ENCODE results near the gene RIPOR2. TPM values are rescaled to one million over a fixed set of nuclear protein-coding genes. Genes with fewer than 3 reads are reported as not detected.
"Not testable (repeated sequence)": the region's sequence is repeated elsewhere in the genome, so short reads cannot be mapped to it uniquely, and the experiment has no call there.

Gene RIPOR2
- polyA plus RNA-seq, 3 donors, result 154 to 181 (median 179) TPM

DNA sequence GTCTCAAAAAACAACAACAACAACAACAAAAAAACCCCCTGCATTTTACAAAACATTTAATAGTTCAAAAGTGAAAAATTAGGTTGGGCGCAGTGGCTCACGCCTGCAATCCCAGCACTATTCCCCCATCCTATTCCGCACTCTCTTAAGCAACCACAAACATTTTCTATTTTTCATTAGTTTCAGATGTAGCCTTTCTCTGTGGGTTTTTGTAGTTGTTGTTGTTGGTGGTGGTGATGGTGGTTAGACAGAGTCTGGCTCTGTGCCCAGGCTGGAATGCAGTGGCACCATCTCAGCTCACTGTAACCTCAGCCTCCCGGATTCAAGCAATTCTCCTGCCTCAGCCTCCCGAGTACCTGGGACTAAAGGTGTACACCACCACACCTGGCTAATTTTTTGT, 167.4 kb downstream of the RIPOR2 start:
- Histone ChIP-seq H3K79me2 (ENCODE audit: insufficient read depth, low read length) (no peaks in the 10 kb centered on the region), H3K4me1 (ENCODE audit: control insufficient read depth in 1 of 2, insufficient read depth in 2 of 2, low read length in 2 of 2) (no peaks in the 10 kb centered on the region), H3K9ac (ENCODE audit: insufficient read depth, low read length, poor library complexity, severe bottlenecking) (no peak overlapping the region), H3K9me3 (replicated peaks in 1 of 2; ENCODE audit: control insufficient read depth in 1 of 2, insufficient read depth in 1 of 2, low read length in 2 of 2) (no peaks in the 10 kb centered on the region), H3K4me2 (replicated peaks; ENCODE audit: extremely low read depth, low read length, poor library complexity, severe bottlenecking) (no peak overlapping the region), H3K27ac (ENCODE audit: low read depth in 1 of 2, low read length in 2 of 2) (no peak overlapping the region), H3K27me3 (ENCODE audit: control insufficient read depth in 2 of 2, insufficient read depth in 2 of 2, low read length in 2 of 2) (no peaks in the 10 kb centered on the region), H4K20me1 (ENCODE audit: insufficient read depth, low read length) (no peaks in the 10 kb centered on the region), H3K36me3 (replicated peaks in 1 of 2; ENCODE audit: control insufficient read depth in 1 of 2, insufficient read depth in 2 of 2, low read length in 2 of 2) (no peaks in the 10 kb centered on the region), H2AFZ (ENCODE audit: insufficient read depth, low read depth, low read length, poor library complexity, severe bottlenecking) (no peak overlapping the region), H3K4me3 (replicated peaks in 1 of 3; ENCODE audit: low read depth in 2 of 3, low read length in 3 of 3) (no peak overlapping the region)
- no peaks in the 10 kb centered on the region for H3K27me3 Mint-ChIP-seq (ENCODE audit: low read depth in 3 of 3)
- WGBS (ENCODE audit: insufficient coverage), result no CpG with 5 or more reads among the region's 5 CpGs
- H3K9me3 Mint-ChIP-seq, result no peaks in the 10 kb centered on the region
- H3K27ac Mint-ChIP-seq, result peak overlapping the region in 1 of 7 donors; percentile 46
- TF ChIP-seq, protein P1, sequence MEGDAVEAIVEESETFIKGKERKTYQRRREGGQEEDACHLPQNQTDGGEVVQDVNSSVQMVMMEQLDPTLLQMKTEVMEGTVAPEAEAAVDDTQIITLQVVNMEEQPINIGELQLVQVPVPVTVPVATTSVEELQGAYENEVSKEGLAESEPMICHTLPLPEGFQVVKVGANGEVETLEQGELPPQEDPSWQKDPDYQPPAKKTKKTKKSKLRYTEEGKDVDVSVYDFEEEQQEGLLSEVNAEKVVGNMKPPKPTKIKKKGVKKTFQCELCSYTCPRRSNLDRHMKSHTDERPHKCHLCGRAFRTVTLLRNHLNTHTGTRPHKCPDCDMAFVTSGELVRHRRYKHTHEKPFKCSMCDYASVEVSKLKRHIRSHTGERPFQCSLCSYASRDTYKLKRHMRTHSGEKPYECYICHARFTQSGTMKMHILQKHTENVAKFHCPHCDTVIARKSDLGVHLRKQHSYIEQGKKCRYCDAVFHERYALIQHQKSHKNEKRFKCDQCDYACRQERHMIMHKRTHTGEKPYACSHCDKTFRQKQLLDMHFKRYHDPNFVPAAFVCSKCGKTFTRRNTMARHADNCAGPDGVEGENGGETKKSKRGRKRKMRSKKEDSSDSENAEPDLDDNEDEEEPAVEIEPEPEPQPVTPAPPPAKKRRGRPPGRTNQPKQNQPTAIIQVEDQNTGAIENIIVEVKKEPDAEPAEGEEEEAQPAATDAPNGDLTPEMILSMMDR (IDR thresholded peaks at IDR 0.05), result no peak
- no peaks in the 10 kb centered on the region for H3K4me1 Mint-ChIP-seq
- intact Hi-C loops (cut with micrococcal nuclease), result loop anchor here in 1 of 2 donors (5.0 kb wide), 1 partner anchor 186 kb away; no protein-coding TSS in a partner anchor
- DNase-seq, result no peak
- H3K4me3 Mint-ChIP-seq, result no peak overlapping the region
- H3K36me3 Mint-ChIP-seq, result no peaks in the 10 kb centered on the region

DNA sequence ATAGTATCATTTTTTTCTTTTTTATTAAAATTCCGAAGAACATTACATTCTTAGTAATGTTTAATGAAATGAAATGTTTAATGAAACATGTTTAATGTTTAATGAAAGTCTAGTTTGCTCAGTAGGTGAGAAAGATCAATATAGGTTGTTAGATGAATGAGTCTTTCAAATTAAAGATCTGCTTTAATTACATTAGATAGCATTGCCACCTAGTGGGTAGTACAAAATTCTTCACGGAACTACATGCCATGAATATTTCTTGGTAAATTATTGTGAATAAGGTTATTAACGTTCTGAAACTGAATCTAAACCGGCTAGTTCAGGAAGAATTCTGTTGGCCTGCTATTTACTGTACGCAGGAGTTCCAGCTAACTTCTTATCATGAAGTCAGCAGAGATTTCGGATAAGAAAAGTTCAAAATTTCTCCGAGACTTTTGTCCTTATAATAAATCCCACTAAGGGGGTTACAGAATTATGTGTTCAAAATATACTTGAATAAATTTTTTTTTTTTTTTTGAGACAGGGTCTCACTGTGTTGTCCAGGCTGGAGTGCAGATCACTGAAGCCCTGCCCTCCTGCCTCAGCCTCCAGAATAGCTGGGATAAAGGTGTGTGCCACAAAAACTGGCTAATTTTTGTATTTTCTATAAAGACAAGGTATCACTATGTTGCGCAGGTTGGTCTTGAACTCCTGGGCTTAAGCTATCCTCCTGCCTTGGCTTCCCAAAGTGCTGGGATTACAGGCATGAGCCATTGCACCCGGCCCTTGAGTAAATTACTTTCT, 168.9 kb downstream of the RIPOR2 start:
- no peak overlapping the region for H3K27ac Mint-ChIP-seq
- TF ChIP-seq, protein P1 (IDR thresholded peaks at IDR 0.05), result peak; percentile 75
- no peaks in the 10 kb centered on the region for H3K4me1 ChIP-seq (ENCODE audit: control insufficient read depth in 1 of 2, insufficient read depth in 2 of 2, low read length in 2 of 2)
- intact Hi-C loops (cut with micrococcal nuclease), result loop anchor here in 1 of 2 donors (5.0 kb wide), 1 partner anchor 185 kb away; no protein-coding TSS in a partner anchor
- H3K36me3 ChIP-seq (replicated peaks in 1 of 2; ENCODE audit: control insufficient read depth in 1 of 2, insufficient read depth in 2 of 2, low read length in 2 of 2), result no peaks in the 10 kb centered on the region
- no peak overlapping the region for H3K4me2 ChIP-seq (replicated peaks; ENCODE audit: extremely low read depth, low read length, poor library complexity, severe bottlenecking)
- H3K79me2 ChIP-seq (ENCODE audit: insufficient read depth, low read length), result no peaks in the 10 kb centered on the region
- no peaks in the 10 kb centered on the region for H3K27me3 ChIP-seq (ENCODE audit: control insufficient read depth in 2 of 2, insufficient read depth in 2 of 2, low read length in 2 of 2)
- DNase-seq, result peak in 2 of 3 donors; percentile 50 to 76
- H3K27me3 Mint-ChIP-seq (ENCODE audit: low read depth in 3 of 3), result no peaks in the 10 kb centered on the region
- 33% methylated on average over 3 of the region's 9 CpGs for WGBS (ENCODE audit: insufficient coverage)
- H3K4me1 Mint-ChIP-seq, result peaks cover 1% of the 10 kb centered on the region
- H3K4me3 Mint-ChIP-seq, result no peak overlapping the region
- no peaks in the 10 kb centered on the region for H3K9me3 Mint-ChIP-seq
- no peaks in the 10 kb centered on the region for H4K20me1 ChIP-seq (ENCODE audit: insufficient read depth, low read length)
- no peak overlapping the region for H3K4me3 ChIP-seq (replicated peaks in 1 of 3; ENCODE audit: low read depth in 2 of 3, low read length in 3 of 3)
- H3K9ac ChIP-seq (ENCODE audit: insufficient read depth, low read length, poor library complexity, severe bottlenecking), result no peak overlapping the region
- H3K9me3 ChIP-seq (replicated peaks in 1 of 2; ENCODE audit: control insufficient read depth in 1 of 2, insufficient read depth in 1 of 2, low read length in 2 of 2), result no peaks in the 10 kb centered on the region
- H3K36me3 Mint-ChIP-seq, result no peaks in the 10 kb centered on the region
- no peak overlapping the region for H2AFZ ChIP-seq (ENCODE audit: insufficient read depth, low read depth, low read length, poor library complexity, severe bottlenecking)
- H3K27ac ChIP-seq (ENCODE audit: low read depth in 1 of 2, low read length in 2 of 2), result no peak overlapping the region

GRCh38 chr6:24765968-24766367, 169.8 kb downstream of the RIPOR2 start:
- H3K27me3 ChIP-seq (ENCODE audit: control insufficient read depth in 2 of 2, insufficient read depth in 2 of 2, low read length in 2 of 2); H3K27me3 Mint-ChIP-seq (ENCODE audit: low read depth in 3 of 3); H4K20me1 ChIP-seq (ENCODE audit: insufficient read depth, low read length); H3K4me1 ChIP-seq (ENCODE audit: control insufficient read depth in 1 of 2, insufficient read depth in 2 of 2, low read length in 2 of 2); H3K4me3 ChIP-seq (replicated peaks in 1 of 3; ENCODE audit: low read depth in 2 of 3, low read length in 3 of 3); H3K4me1 Mint-ChIP-seq; H2AFZ ChIP-seq (ENCODE audit: insufficient read depth, low read depth, low read length, poor library complexity, severe bottlenecking); H3K9me3 ChIP-seq (replicated peaks in 1 of 2; ENCODE audit: control insufficient read depth in 1 of 2, insufficient read depth in 1 of 2, low read length in 2 of 2); H3K9me3 Mint-ChIP-seq; H3K79me2 ChIP-seq (ENCODE audit: insufficient read depth, low read length); H3K36me3 ChIP-seq (replicated peaks in 1 of 2; ENCODE audit: control insufficient read depth in 1 of 2, insufficient read depth in 2 of 2, low read length in 2 of 2); H3K4me2 ChIP-seq (replicated peaks; ENCODE audit: extremely low read depth, low read length, poor library complexity, severe bottlenecking); H3K27ac ChIP-seq (ENCODE audit: low read depth in 1 of 2, low read length in 2 of 2); DNase-seq; H3K9ac ChIP-seq (ENCODE audit: insufficient read depth, low read length, poor library complexity, severe bottlenecking); H3K4me3 Mint-ChIP-seq; H3K27ac Mint-ChIP-seq; H3K36me3 Mint-ChIP-seq: not testable (repeated sequence)
- WGBS (ENCODE audit: insufficient coverage), result 100% methylated on average over 5 of the region's 26 CpGs
- intact Hi-C loops (cut with micrococcal nuclease), result loop anchor here in 1 of 2 donors (5.0 kb wide), 1 partner anchor 184 kb away; no protein-coding TSS in a partner anchor

All from CD14-positive monocyte (primary cell).